GM21723 (cell line): ENCODE measurements around the gene BRK1.
A peak's percentile ranks its signal among the peaks of the same experiment; 100 is the strongest.
"Not testable (repeated sequence)": the region's sequence is repeated elsewhere in the genome, so short reads cannot be mapped to it uniquely, and the experiment has no call there.

Source experiments
- ATAC-seq: cut with Tn5 transposase; IDR thresholded peaks from one replicate; pipeline ENCODE4 v1.9.1; 2021; ENCODE audit warnings: mild to moderate bottlenecking, moderate library complexity; ENCODE audit not compliant: unreplicated experiment

The BRK1 gene

GRCh38 chr3:10115326-10116137 lies at the start of gene BRK1:
BRK1 (plus strand) TSS chr3:10115675; CDS start chr3:10115702, 27 bp downstream.
- peak; percentile 97 for ATAC-seq

GRCh38 chr3:10070077-10070476 lies 45.4 kb upstream of the BRK1 start:
- not testable (repeated sequence) for ATAC-seq

- ATAC-seq, result no peak
Observed at GRCh38 chr3:10074666-10075065, 40.8 kb upstream of the BRK1 start.

- ATAC-seq, result no peak
Observed at GRCh38 chr3:10081871-10082270, 33.6 kb upstream of the BRK1 start.

GRCh38 chr3:10085738-10086137 lies 29.7 kb upstream of the BRK1 start:
- no peak for ATAC-seq

GRCh38 chr3:10088256-10088655 lies 27.2 kb upstream of the BRK1 start:
- no peak for ATAC-seq

- no peak for ATAC-seq
Observed at GRCh38 chr3:10090179-10090578, 25.3 kb upstream of the BRK1 start.

GRCh38 chr3:10090774-10091173 lies 24.7 kb upstream of the BRK1 start:
- ATAC-seq, result not testable (repeated sequence)

- not testable (repeated sequence) for ATAC-seq
Observed at GRCh38 chr3:10091387-10091786, 24.1 kb upstream of the BRK1 start.

GRCh38 chr3:10093678-10094077 lies 21.8 kb upstream of the BRK1 start:
- ATAC-seq, result no peak

- no peak for ATAC-seq
Observed at GRCh38 chr3:10099041-10099440, 16.4 kb upstream of the BRK1 start.

GRCh38 chr3:10106919-10107318 lies 8.6 kb upstream of the BRK1 start:
- no peak for ATAC-seq

GRCh38 chr3:10108091-10108490 lies 7.4 kb upstream of the BRK1 start, which contains the start of gene FANCD2OS:
FANCD2OS (minus strand) TSS chr3:10108255; CDS start chr3:10104774, 3,481 bp downstream.
- no peak for ATAC-seq

GRCh38 chr3:10116138-10116460 lies 624 bp downstream of the BRK1 start:
- ATAC-seq, result no peak

- no peak for ATAC-seq
Observed at GRCh38 chr3:10116928-10117327, 1.5 kb downstream of the BRK1 start.

- ATAC-seq, result no peak
Observed at GRCh38 chr3:10119376-10119775, 3.9 kb downstream of the BRK1 start.

- ATAC-seq, result no peak
Observed at GRCh38 chr3:10121064-10121463, 5.6 kb downstream of the BRK1 start.

- no peak for ATAC-seq
Observed at GRCh38 chr3:10122724-10123123, 7.2 kb downstream of the BRK1 start.

- not testable (repeated sequence) for ATAC-seq
Observed at GRCh38 chr3:10135872-10136271, 20.4 kb downstream of the BRK1 start.

- no peak for ATAC-seq
Observed at GRCh38 chr3:10136426-10137005, 21.0 kb downstream of the BRK1 start.

GRCh38 chr3:10137178-10137577 lies 21.7 kb downstream of the BRK1 start:
- ATAC-seq, result no peak

- ATAC-seq, result no peak
Observed at GRCh38 chr3:10140996-10141546, 25.6 kb downstream of the BRK1 start.
